Mesenchymal stem cell (in vitro differentiated cells and primary cell): Measurements from ENCODE around the gene NR3C2.

Experiments
- DNase-seq: peaks from one replicate; pipeline ENCODE4 v3.0.0-alpha.2; 2013
- H2AFZ ChIP-seq: one replicate; pipeline ENCODE4 v1.6.1; 2013; ENCODE audit warnings: low read depth, mild to moderate bottlenecking, control low read depth, inconsistent platforms, low read length, moderate library complexity
- H2AK5ac ChIP-seq: 2 replicates; pipeline ENCODE4 v1.6.1; 2013; ENCODE audit warnings: low read length, moderate library complexity, mild to moderate bottlenecking, inconsistent platforms; ENCODE audit not compliant: severe bottlenecking
- H2BK120ac ChIP-seq: one replicate; pipeline ENCODE4 v1.6.1; 2013; ENCODE audit warnings: low read depth, mild to moderate bottlenecking, inconsistent platforms, low read length, moderate library complexity
- H2BK12ac ChIP-seq, 2 experiments: one replicate each; pipeline ENCODE4 v1.6.1; 2013; ENCODE audit warnings: inconsistent platforms in 2 of 2, low read length in 2 of 2, mild to moderate bottlenecking in 2 of 2, moderate library complexity in 2 of 2, control low read depth in 1 of 2
- H2BK15ac ChIP-seq: one replicate; pipeline ENCODE4 v1.6.1; 2013; ENCODE audit warnings: mild to moderate bottlenecking, low read depth, inconsistent platforms; ENCODE audit not compliant: poor library complexity, severe bottlenecking
- H2BK5ac ChIP-seq: 2 replicates; pipeline ENCODE4 v1.6.1; 2013; ENCODE audit warnings: low read depth, mild to moderate bottlenecking, low read length, control low read depth, inconsistent platforms; ENCODE audit not compliant: poor library complexity, severe bottlenecking
- H3K14ac ChIP-seq, 2 experiments: one replicate each; pipeline ENCODE4 v1.6.1; 2013; ENCODE audit warnings: inconsistent platforms in 2 of 2, low read length in 2 of 2, control low read depth in 1 of 2, mild to moderate bottlenecking in 1 of 2, moderate library complexity in 1 of 2
- H3K18ac ChIP-seq, 2 experiments: one replicate each; pipeline ENCODE4 v1.6.1; 2013; ENCODE audit warnings: inconsistent platforms in 2 of 2, low read length in 2 of 2, control low read depth in 1 of 2, low read depth in 1 of 2, mild to moderate bottlenecking in 1 of 2
- H3K23ac ChIP-seq, 2 experiments: one replicate each; pipeline ENCODE4 v1.6.1; 2013; ENCODE audit warnings: inconsistent platforms in 2 of 2, low read length in 2 of 2, mild to moderate bottlenecking in 2 of 2, moderate library complexity in 2 of 2, control low read depth in 1 of 2
- H3K27ac ChIP-seq: 2 replicates; pipeline ENCODE4 v1.5.1; 2013; ENCODE audit warnings: mild to moderate bottlenecking, moderate library complexity, low read length, control low read depth, inconsistent platforms; ENCODE audit not compliant: poor library complexity, severe bottlenecking
- H3K27me3 ChIP-seq, 2 experiments: 2 replicates each; pipeline versions ENCODE4 v1.6.1 to v1.7.0; 2013; ENCODE audit warnings: low read length in 2 of 2, mild to moderate bottlenecking in 2 of 2, moderate library complexity in 2 of 2, control low read depth in 1 of 2, inconsistent platforms in 1 of 2; ENCODE audit not compliant: control insufficient read depth in 1 of 2, insufficient read depth in 1 of 2
- H3K36me3 ChIP-seq, 2 experiments: 2 replicates each; pipeline versions ENCODE4 v1.6.1 to v1.7.0; 2013; ENCODE audit warnings: low read length in 2 of 2, control low read depth in 1 of 2, inconsistent platforms in 1 of 2, low read depth in 1 of 2, mild to moderate bottlenecking in 1 of 2; ENCODE audit not compliant: insufficient read depth in 2 of 2, control insufficient read depth in 1 of 2
- H3K4ac ChIP-seq, 2 experiments: one replicate each; pipeline ENCODE4 v1.6.1; 2013; ENCODE audit warnings: inconsistent platforms in 2 of 2, low read length in 2 of 2, mild to moderate bottlenecking in 2 of 2, moderate library complexity in 2 of 2, control low read depth in 1 of 2, low read depth in 1 of 2
- H3K4me1 ChIP-seq: 2 replicates; pipeline ENCODE4 v1.6.1; 2013; ENCODE audit warnings: low read depth, low read length, control low read depth; ENCODE audit not compliant: control insufficient read depth, insufficient read depth
- H3K4me2 ChIP-seq: 2 replicates; pipeline ENCODE4 v1.6.1; 2013; ENCODE audit warnings: low read length, mild to moderate bottlenecking, inconsistent platforms; ENCODE audit not compliant: poor library complexity, severe bottlenecking
- H3K4me3 ChIP-seq, 2 experiments: 2 replicates each; pipeline versions ENCODE4 v1.5.1 to v1.7.0; 2013; ENCODE audit warnings: low read length in 2 of 2, mild to moderate bottlenecking in 2 of 2, control low read depth in 1 of 2, low read depth in 1 of 2; ENCODE audit not compliant: insufficient read depth in 1 of 2
- H3K79me1 ChIP-seq: replicated peaks from 2 replicates; pipeline ENCODE4 v1.6.1; 2013; ENCODE audit warnings: mild to moderate bottlenecking, control low read depth, low read length, inconsistent platforms; ENCODE audit not compliant: poor library complexity, severe bottlenecking
- H3K9ac ChIP-seq: 2 replicates; pipeline ENCODE4 v1.7.0; 2013; ENCODE audit warnings: mild to moderate bottlenecking, low read length, moderate library complexity
- H3K9me3 ChIP-seq: 2 replicates; pipeline ENCODE4 v1.7.0; 2013; ENCODE audit warnings: mild to moderate bottlenecking, low read length; ENCODE audit not compliant: control insufficient read depth
- H4K8ac ChIP-seq: one replicate; pipeline ENCODE4 v1.6.1; 2013; ENCODE audit warnings: inconsistent platforms, mild to moderate bottlenecking, low read length, moderate library complexity
- H4K91ac ChIP-seq: one replicate; pipeline ENCODE4 v1.6.1; 2013; ENCODE audit warnings: mild to moderate bottlenecking, low read length, inconsistent platforms
- WGBS: methylation state at CpG from one replicate; pipeline ENCODE4 v1.1.7; 2013; ENCODE audit warnings: mixed read lengths; 5-methylcytosine and 5-hydroxymethylcytosine counted together

Gene NR3C2

DNA sequence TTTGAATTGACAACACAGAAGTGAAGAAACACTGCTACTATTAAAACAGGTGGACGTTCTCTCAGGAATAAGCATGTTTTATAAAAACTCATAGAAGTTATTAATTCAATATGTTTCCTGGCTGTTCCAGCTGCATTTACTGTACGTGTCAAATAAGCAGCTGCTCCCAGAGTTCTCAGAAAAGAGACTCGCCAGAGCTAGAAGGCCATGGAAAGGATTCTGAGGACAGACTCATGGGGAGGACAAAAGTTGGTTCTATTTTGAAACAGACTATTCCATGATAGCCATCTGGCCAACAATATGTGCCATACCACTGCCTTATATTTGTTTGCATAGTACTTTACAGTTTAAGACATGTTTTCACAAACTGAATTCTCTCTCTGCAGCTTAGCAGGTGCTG is 136.5 kb downstream of the NR3C2 start:
- Histone ChIP-seq H3K9ac (no peak overlapping the region), H2BK5ac (no peak overlapping the region), H3K23ac (no peak overlapping the region), H3K14ac (no peak overlapping the region), H3K18ac (no peak overlapping the region), H3K27me3 (no peaks in the 10 kb centered on the region), H3K4me2 (no peak overlapping the region), H2AK5ac (no peak overlapping the region), H2AFZ (no peak overlapping the region), H3K36me3 (no peaks in the 10 kb centered on the region), H2BK12ac (no peak overlapping the region), H3K4me3 (no peak overlapping the region), H2BK120ac (no peak overlapping the region), H3K27ac (no peak overlapping the region), H4K91ac (no peak overlapping the region), H3K4ac (no peak overlapping the region), H3K4me1 (no peaks in the 10 kb centered on the region), H2BK15ac (no peak overlapping the region), H3K9me3 (peaks cover 3% of the 10 kb centered on the region), H4K8ac (no peak overlapping the region), H3K79me1 (no peaks in the 10 kb centered on the region)
- no peak for DNase-seq
- 84% methylated on average over 2 of the region's 3 CpGs for WGBS

DNA sequence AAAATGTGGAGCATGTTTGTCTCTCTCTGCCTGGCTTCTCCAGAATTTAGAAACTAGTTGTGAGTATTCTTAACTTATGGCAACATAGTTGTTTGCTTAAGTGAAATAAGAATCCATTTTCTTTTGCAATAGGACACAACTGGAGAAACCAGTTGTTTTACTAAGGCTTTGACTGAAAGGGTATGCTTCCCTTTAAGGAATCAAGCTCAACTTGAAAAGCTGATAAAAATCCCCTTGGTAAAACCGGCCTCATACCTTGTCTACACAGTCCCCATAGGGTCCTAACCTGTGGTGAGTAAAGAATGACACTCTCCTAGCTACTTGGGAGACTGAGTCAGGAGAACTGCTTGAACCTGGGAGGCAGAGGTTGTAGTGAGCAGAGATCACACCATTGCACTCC is 139.8 kb downstream of the NR3C2 start:
- H2AK5ac ChIP-seq, result no peak overlapping the region
- no peak overlapping the region for H3K27ac ChIP-seq
- H2BK12ac ChIP-seq, result no peak overlapping the region
- no peak overlapping the region for H2BK120ac ChIP-seq
- no peak overlapping the region for H3K23ac ChIP-seq
- DNase-seq, result no peak
- no peak overlapping the region for H3K4me3 ChIP-seq
- H2BK5ac ChIP-seq, result no peak overlapping the region
- H4K8ac ChIP-seq, result no peak overlapping the region
- H3K4me1 ChIP-seq, result no peaks in the 10 kb centered on the region
- peaks cover 0 to 3% of the 10 kb centered on the region in 2 experiments for H3K36me3 ChIP-seq
- no peak overlapping the region for H3K14ac ChIP-seq
- no peak overlapping the region for H3K9ac ChIP-seq
- no peak overlapping the region for H3K4me2 ChIP-seq
- no CpG with 5 or more reads among the region's 1 CpG for WGBS
- no peak overlapping the region for H4K91ac ChIP-seq
- H2BK15ac ChIP-seq, result no peak overlapping the region
- H2AFZ ChIP-seq, result no peak overlapping the region
- no peaks in the 10 kb centered on the region for H3K79me1 ChIP-seq
- H3K27me3 ChIP-seq, result no peaks in the 10 kb centered on the region
- H3K4ac ChIP-seq, result no peak overlapping the region
- no peak overlapping the region for H3K18ac ChIP-seq
- H3K9me3 ChIP-seq, result peaks cover 7% of the 10 kb centered on the region

DNA sequence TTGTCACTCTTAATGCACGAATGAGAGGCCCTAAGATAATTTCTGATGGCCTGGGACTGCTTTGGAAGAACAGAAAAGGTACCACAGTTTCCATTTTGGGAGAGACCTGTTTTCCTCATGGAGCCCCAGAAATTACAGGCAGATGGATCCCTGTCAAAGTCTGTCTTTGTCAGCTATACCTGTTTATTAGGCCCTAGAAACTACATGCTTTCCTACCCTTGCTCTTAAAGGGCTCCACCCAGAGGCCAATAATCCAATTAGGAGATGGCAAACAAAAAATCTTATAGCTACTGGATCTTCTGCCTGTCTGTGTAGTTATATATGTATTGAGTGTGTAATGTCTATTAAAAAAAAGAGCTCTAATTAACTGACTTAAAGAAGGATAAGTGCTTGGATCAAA is 141.3 kb downstream of the NR3C2 start:
- H3K4ac ChIP-seq, result no peak overlapping the region
- no peak overlapping the region for H3K27ac ChIP-seq
- peaks cover 0 to 3% of the 10 kb centered on the region in 2 experiments for H3K36me3 ChIP-seq
- H3K79me1 ChIP-seq, result no peaks in the 10 kb centered on the region
- H3K18ac ChIP-seq, result no peak overlapping the region
- no peak overlapping the region for H4K91ac ChIP-seq
- H3K14ac ChIP-seq, result no peak overlapping the region
- H4K8ac ChIP-seq, result no peak overlapping the region
- H3K9ac ChIP-seq, result no peak overlapping the region
- no peak overlapping the region for H2BK15ac ChIP-seq
- H3K4me3 ChIP-seq, result no peak overlapping the region
- H3K23ac ChIP-seq, result no peak overlapping the region
- peaks cover 7% of the 10 kb centered on the region for H3K9me3 ChIP-seq
- H2BK120ac ChIP-seq, result no peak overlapping the region
- H3K4me1 ChIP-seq, result no peaks in the 10 kb centered on the region
- no peak overlapping the region for H3K4me2 ChIP-seq
- no peak overlapping the region for H2BK5ac ChIP-seq
- H2BK12ac ChIP-seq, result no peak overlapping the region
- H2AFZ ChIP-seq, result no peak overlapping the region
- no peak for DNase-seq
- H3K27me3 ChIP-seq, result no peaks in the 10 kb centered on the region
- H2AK5ac ChIP-seq, result no peak overlapping the region
- 53% methylated on average over 1 of the region's 1 CpG for WGBS

DNA sequence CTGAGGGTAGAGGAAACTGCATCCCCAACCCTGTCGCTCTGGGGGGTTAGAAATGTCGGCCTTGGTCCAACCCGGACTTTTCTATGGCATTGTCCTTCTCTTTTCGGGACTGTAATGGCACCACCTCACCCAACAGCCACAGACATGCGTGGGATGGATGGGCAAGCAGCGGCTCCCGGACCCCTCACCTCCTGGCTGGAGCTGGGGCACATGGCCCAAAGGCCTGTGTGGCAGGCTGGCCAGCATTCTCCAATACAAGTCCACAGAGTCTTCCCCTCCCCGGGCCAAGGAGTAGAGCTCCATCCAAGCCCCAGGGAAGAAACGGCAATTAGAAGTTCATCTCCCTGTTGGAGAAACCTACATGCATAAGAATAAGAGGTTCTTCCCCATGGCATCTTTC is 142.9 kb downstream of the NR3C2 start:
- H2BK120ac ChIP-seq, result no peak overlapping the region
- no peak overlapping the region for H4K91ac ChIP-seq
- 80% methylated on average over 9 of the region's 9 CpGs for WGBS
- H3K18ac ChIP-seq, result no peak overlapping the region
- no peak overlapping the region for H3K9ac ChIP-seq
- no peak overlapping the region for H3K23ac ChIP-seq
- no peaks in the 10 kb centered on the region for H3K79me1 ChIP-seq
- H3K9me3 ChIP-seq, result peaks cover 7% of the 10 kb centered on the region
- H3K36me3 ChIP-seq, result peaks cover 0 to 3% of the 10 kb centered on the region in 2 experiments
- H2AK5ac ChIP-seq, result no peak overlapping the region
- no peak overlapping the region for H3K4me2 ChIP-seq
- H3K4ac ChIP-seq, result no peak overlapping the region
- no peak overlapping the region for H3K4me3 ChIP-seq
- H2BK12ac ChIP-seq, result no peak overlapping the region
- H2BK5ac ChIP-seq, result no peak overlapping the region
- no peak overlapping the region for H4K8ac ChIP-seq
- H3K4me1 ChIP-seq, result no peaks in the 10 kb centered on the region
- no peak overlapping the region for H3K14ac ChIP-seq
- no peak overlapping the region for H2AFZ ChIP-seq
- DNase-seq, result no peak
- H3K27me3 ChIP-seq, result no peaks in the 10 kb centered on the region
- H2BK15ac ChIP-seq, result no peak overlapping the region
- no peak overlapping the region for H3K27ac ChIP-seq
